SK-N-SH treated with all-trans-retinoic acid at 6 μM for 48 hours (cell line): ENCODE data around the gene ARAP1.

Source experiments
- CSRNP3 ChIP-seq: fragments of 250-450 bp; sonication (Bioruptor Pico); IDR thresholded peaks from 2 replicates; pipeline ENCODE4 v1.5.1; 2021; ENCODE audit warnings: mild to moderate bottlenecking, moderate library complexity
- GLIS3 ChIP-seq: fragments of 250-450 bp; sonication (Bioruptor Pico); IDR thresholded peaks from 2 replicates; pipeline ENCODE4 v1.5.0; 2020; ENCODE audit warnings: mild to moderate bottlenecking, moderate library complexity
- PATZ1 ChIP-seq: fragments of 250-450 bp; sonication (Bioruptor Pico); IDR thresholded peaks from 2 replicates; pipeline ENCODE4 v1.8.0; 2020; ENCODE audit warnings: mild to moderate bottlenecking, moderate library complexity, borderline replicate concordance
- ZNF565 ChIP-seq: fragments of 450-650 bp; formaldehyde crosslinking; conservative IDR thresholded peaks from 2 replicates; pipeline ENCODE4 v1.5.0; 2020; ENCODE audit warnings: low read depth, mild to moderate bottlenecking, moderate library complexity

GRCh38 chr11:72707032-72707431 is 45.2 kb downstream of the ARAP1 start:
- TF ChIP-seq GLIS3 = no peak
- no peak for TF ChIP-seq CSRNP3 (CRISPR knock-in tag)
- TF ChIP-seq PATZ1 (CRISPR knock-in tag) = no peak
- no peak for TF ChIP-seq ZNF565 (CRISPR knock-in tag)
